NT2/D1 (cell line): ENCODE measurements around the gene BEND6.

Experiments
- SUZ12 ChIP-seq: IDR thresholded peaks from 2 replicates; pipeline ENCODE4 v1.6.1; 2011; ENCODE audit not compliant: insufficient read length, insufficient read depth; ENCODE audit errors: extremely low read depth
- YY1 ChIP-seq: IDR thresholded peaks from 2 replicates; pipeline ENCODE4 v1.6.1; 2011; ENCODE audit not compliant: insufficient read length, insufficient read depth

- no peak for TF ChIP-seq YY1
- no peak for TF ChIP-seq SUZ12
Observed at GRCh38 chr6:56984884-56985283, 30.0 kb downstream of the BEND6 start.
